ENCODE results near the gene COBL. TPM values are rescaled to one million over a fixed set of nuclear protein-coding genes. Genes with fewer than 3 reads are reported as not detected.

COBL gene
- total RNA-seq, 1 experiment from 2014 or later, result not detected

GRCh38 chr7:51182636-51183166, 133.9 kb downstream of the COBL start:
- DNase-seq (ENCODE audit: low spot score), result no peak
- in situ Hi-C loops (cut with HindIII; ENCODE audit: low sequenced_read_pairs), result no loop called here

- in situ Hi-C loops (cut with HindIII; ENCODE audit: low sequenced_read_pairs), result no loop called here
- DNase-seq (ENCODE audit: low spot score), result no peak
These were observed 136.5 kb downstream of the COBL start for GRCh38 chr7:51180092-51180491.

- in situ Hi-C loops (cut with HindIII; ENCODE audit: low sequenced_read_pairs), result no loop called here
- no peak for DNase-seq (ENCODE audit: low spot score)
These were observed 140.6 kb downstream of the COBL start for GRCh38 chr7:51175992-51176388.

- in situ Hi-C loops (cut with HindIII; ENCODE audit: low sequenced_read_pairs), result no loop called here
- no peak for DNase-seq (ENCODE audit: low spot score)
These were observed 141.2 kb downstream of the COBL start for GRCh38 chr7:51175316-51175991.

GRCh38 chr7:51165337-51165736, 151.3 kb downstream of the COBL start:
- in situ Hi-C loops (cut with HindIII; ENCODE audit: low sequenced_read_pairs), result no loop called here
- DNase-seq (ENCODE audit: low spot score), result no peak

- in situ Hi-C loops (cut with HindIII; ENCODE audit: low sequenced_read_pairs), result no loop called here
- DNase-seq (ENCODE audit: low spot score), result peak; percentile 95
These were observed 153.8 kb downstream of the COBL start for GRCh38 chr7:51162724-51163329.

GRCh38 chr7:51161937-51162336, 154.7 kb downstream of the COBL start:
- no peak for DNase-seq (ENCODE audit: low spot score)
- in situ Hi-C loops (cut with HindIII; ENCODE audit: low sequenced_read_pairs), result no loop called here

- DNase-seq (ENCODE audit: low spot score), result peak; percentile 87
- in situ Hi-C loops (cut with HindIII; ENCODE audit: low sequenced_read_pairs), result no loop called here
These were observed 155.5 kb downstream of the COBL start for GRCh38 chr7:51160990-51161615.

- in situ Hi-C loops (cut with HindIII; ENCODE audit: low sequenced_read_pairs), result no loop called here
- peak; percentile 25 for DNase-seq (ENCODE audit: low spot score)
These were observed 156.2 kb downstream of the COBL start for GRCh38 chr7:51160411-51160810.

GRCh38 chr7:51158742-51159445, 157.7 kb downstream of the COBL start:
- no peak for DNase-seq (ENCODE audit: low spot score)
- in situ Hi-C loops (cut with HindIII; ENCODE audit: low sequenced_read_pairs), result no loop called here

GRCh38 chr7:51158211-51158610, 158.4 kb downstream of the COBL start:
- DNase-seq (ENCODE audit: low spot score), result no peak
- in situ Hi-C loops (cut with HindIII; ENCODE audit: low sequenced_read_pairs), result no loop called here

- in situ Hi-C loops (cut with HindIII; ENCODE audit: low sequenced_read_pairs), result no loop called here
These were observed 162.4 kb downstream of the COBL start for GRCh38 chr7:51154201-51154600.

GRCh38 chr7:51152706-51153200, 163.9 kb downstream of the COBL start:
- in situ Hi-C loops (cut with HindIII; ENCODE audit: low sequenced_read_pairs), result no loop called here
- no peak for DNase-seq (ENCODE audit: low spot score)

More at GRCh38 chr7:51154201-51154600, 162.4 kb downstream of the COBL start:
- DNase-seq (ENCODE audit: low spot score), result no peak

GRCh38 chr7:51151455-51151854, 165.2 kb downstream of the COBL start:
- in situ Hi-C loops (cut with HindIII; ENCODE audit: low sequenced_read_pairs), result no loop called here
- no peak for DNase-seq (ENCODE audit: low spot score)

- in situ Hi-C loops (cut with HindIII; ENCODE audit: low sequenced_read_pairs), result no loop called here
- DNase-seq (ENCODE audit: low spot score), result no peak
These were observed 166.4 kb downstream of the COBL start for GRCh38 chr7:51150193-51150592.

GRCh38 chr7:51148216-51148615, 168.4 kb downstream of the COBL start:
- in situ Hi-C loops (cut with HindIII; ENCODE audit: low sequenced_read_pairs), result no loop called here
- DNase-seq (ENCODE audit: low spot score), result no peak

- in situ Hi-C loops (cut with HindIII; ENCODE audit: low sequenced_read_pairs), result no loop called here
- no peak for DNase-seq (ENCODE audit: low spot score)
These were observed 169.6 kb downstream of the COBL start for GRCh38 chr7:51146816-51147586.

GRCh38 chr7:51144178-51144577, 172.4 kb downstream of the COBL start:
- in situ Hi-C loops (cut with HindIII; ENCODE audit: low sequenced_read_pairs), result no loop called here
- DNase-seq (ENCODE audit: low spot score), result no peak

All from G401 (cell line).